Stomach (tissue), 4 donors: Measurements from ENCODE around the gene MFN1.

Experiments
- CTCF ChIP-seq, 7 experiments: fragments of 450-650 bp in 4 of 7; fragments of 200-600 bp in 3 of 7; sonication (generic) in 3 of 7; IDR thresholded peaks; one replicate each; pipeline ENCODE4 v1.5.1; 2016 to 2019; ENCODE audit warnings: antibody characterized with exemption in 7 of 7, control low read depth in 2 of 7, mild to moderate bottlenecking in 1 of 7
- EP300 ChIP-seq: sonication (generic); formaldehyde crosslinking; IDR thresholded peaks from one replicate; pipeline ENCODE4 v1.6.1; 2017; ENCODE audit warnings: antibody characterized with exemption
- POLR2AphosphoS5 ChIP-seq, 3 donors: sonication (generic); formaldehyde crosslinking; IDR thresholded peaks; one replicate each; pipeline ENCODE4 v1.6.1; 2016; ENCODE audit warnings: antibody characterized with exemption in 3 of 3

- TF ChIP-seq CTCF (IDR thresholded peaks at IDR 0.05) (no peak), EP300 (no peak), POLR2AphosphoS5 (IDR thresholded peaks at IDR 0.05) (no peak)
Observed at GRCh38 chr3:179324270-179324754, 23.2 kb upstream of the MFN1 start.
